ENCODE results near the gene RNF151. TPM values are rescaled to one million over a fixed set of nuclear protein-coding genes. Genes with fewer than 3 reads are reported as not detected.

Gene RNF151
- total and polyA plus RNA-seq, 10 of the 15 experiments (the other 5 are each of a cell fraction or from before 2014, with no cell fraction given): 0.17 to 0.56 TPM; not detected in 8

DNA sequence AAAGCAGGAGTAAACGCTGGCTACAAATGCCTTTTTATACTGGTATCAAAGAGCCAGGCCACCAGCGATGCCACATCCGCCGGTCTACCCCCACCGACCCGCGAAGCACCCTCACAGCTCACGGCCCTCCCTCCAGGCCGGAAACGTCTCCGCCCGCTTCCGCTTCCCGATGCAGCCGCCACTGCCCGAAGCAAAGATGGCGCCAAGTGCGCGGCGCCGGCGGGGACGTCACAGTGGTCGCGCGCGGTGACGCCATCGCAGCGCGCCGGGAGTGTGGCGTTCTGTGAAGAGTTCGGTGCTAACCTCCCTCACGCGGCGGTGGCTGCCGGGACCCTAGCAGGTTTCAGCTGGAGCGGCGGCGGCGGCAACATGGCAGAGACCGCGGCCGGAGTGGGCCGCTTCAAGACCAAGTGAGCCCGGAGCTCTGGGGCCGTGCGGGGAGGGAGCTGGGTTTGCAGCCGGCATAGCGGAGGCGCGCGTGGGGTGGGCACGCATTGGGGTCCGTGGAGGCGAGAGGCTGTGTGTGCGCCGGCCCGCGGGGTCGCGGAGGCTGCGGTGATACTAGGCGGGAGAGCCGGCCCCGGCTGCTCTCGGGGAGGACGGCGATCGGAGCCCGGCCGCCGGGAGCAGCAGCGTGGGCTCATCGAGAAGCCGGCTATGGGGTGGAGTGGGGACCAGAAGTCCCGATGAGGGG lies 5.3 kb downstream of the RNF151 start, which contains the start of gene TBL3 (continued):
- TF ChIP-seq, protein P1, sequence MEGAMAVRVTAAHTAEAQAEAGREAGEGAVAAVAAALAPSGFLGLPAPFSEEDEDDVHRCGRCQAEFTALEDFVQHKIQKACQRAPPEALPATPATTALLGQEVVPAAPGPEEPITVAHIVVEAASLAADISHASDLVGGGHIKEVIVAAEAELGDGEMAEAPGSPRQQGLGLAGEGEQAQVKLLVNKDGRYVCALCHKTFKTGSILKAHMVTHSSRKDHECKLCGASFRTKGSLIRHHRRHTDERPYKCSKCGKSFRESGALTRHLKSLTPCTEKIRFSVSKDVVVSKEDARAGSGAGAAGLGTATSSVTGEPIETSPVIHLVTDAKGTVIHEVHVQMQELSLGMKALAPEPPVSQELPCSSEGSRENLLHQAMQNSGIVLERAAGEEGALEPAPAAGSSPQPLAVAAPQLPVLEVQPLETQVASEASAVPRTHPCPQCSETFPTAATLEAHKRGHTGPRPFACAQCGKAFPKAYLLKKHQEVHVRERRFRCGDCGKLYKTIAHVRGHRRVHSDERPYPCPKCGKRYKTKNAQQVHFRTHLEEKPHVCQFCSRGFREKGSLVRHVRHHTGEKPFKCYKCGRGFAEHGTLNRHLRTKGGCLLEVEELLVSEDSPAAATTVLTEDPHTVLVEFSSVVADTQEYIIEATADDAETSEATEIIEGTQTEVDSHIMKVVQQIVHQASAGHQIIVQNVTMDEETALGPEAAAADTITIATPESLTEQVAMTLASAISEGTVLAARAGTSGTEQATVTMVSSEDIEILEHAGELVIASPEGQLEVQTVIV (IDR thresholded peaks at IDR 0.05; ENCODE audit: borderline replicate concordance, partially characterized antibody): peak; percentile 79
- TF ChIP-seq PAX5 (IDR thresholded peaks at IDR 0.05; ENCODE audit: borderline replicate concordance, low read depth, low read length) (peak; percentile 41; the same call in 1 of the 2 replicates), SP1 (IDR thresholded peaks at IDR 0.05; ENCODE audit: low read depth, low read length) (peak; percentile 89), JUND (IDR thresholded peaks at IDR 0.05; ENCODE audit: low read depth, low read length) (0 out of 2 replicates have a peak, but pooled peaks have one; percentile 17), ZNF207 (IDR thresholded peaks at IDR 0.05; ENCODE audit: borderline replicate concordance) (peak; percentile 98), TARDBP (IDR thresholded peaks at IDR 0.05; ENCODE audit: borderline replicate concordance) (peak; percentile 98), SIN3A (IDR thresholded peaks at IDR 0.05; ENCODE audit: low read depth, low read length) (peak; percentile 97), TCF12 (IDR thresholded peaks at IDR 0.05; ENCODE audit: low read depth, low read length) (peak; percentile 65; the same call in 1 of the 2 replicates), RCOR1 (conservative IDR thresholded peaks at IDR 0.05; ENCODE audit: low read depth, low read length) (peak; percentile 85; the same call in 1 of the 2 replicates), RELA (IDR thresholded peaks at IDR 0.05; ENCODE audit: borderline replicate concordance, partially characterized antibody) (peak; percentile 96), ZBED1 (IDR thresholded peaks at IDR 0.05; ENCODE audit: borderline replicate concordance) (no peak), CHD1 (IDR thresholded peaks at IDR 0.05; ENCODE audit: low read depth, low read length) (0 out of 2 replicates have a peak, but pooled peaks have one; percentile 73), SUPT20H (IDR thresholded peaks at IDR 0.05; ENCODE audit: borderline replicate concordance, control insufficient read depth, low read depth, low read length) (no peak), GABPA (IDR thresholded peaks at IDR 0.05; ENCODE audit: low read depth) (peak; percentile 95), PAX8 (IDR thresholded peaks at IDR 0.05) (no peak), FOS (IDR thresholded peaks at IDR 0.05; ENCODE audit: borderline replicate concordance, extremely low read depth, insufficient read length) (no peak), SPI1 (IDR thresholded peaks at IDR 0.05; ENCODE audit: borderline replicate concordance, insufficient read depth, low read depth, low read length) (peak; percentile 48; the same call in 1 of the 2 replicates), RB1 (IDR thresholded peaks at IDR 0.05; ENCODE audit: borderline replicate concordance) (peak; percentile 81; the same call in 1 of the 2 replicates), ASH2L (IDR thresholded peaks at IDR 0.05; ENCODE audit: borderline replicate concordance, low read depth) (no peak), SREBF2 (IDR thresholded peaks at IDR 0.05; ENCODE audit: low read length) (peak; percentile 57), SMAD1 (IDR thresholded peaks at IDR 0.05; ENCODE audit: low read depth, partially characterized antibody) (no peak), ZNF24 (IDR thresholded peaks at IDR 0.05) (peak; percentile 39; the same call in 1 of the 2 replicates), ETV6 (conservative IDR thresholded peaks at IDR 0.05 in 1 of 2, IDR thresholded peaks at IDR 0.05 in 1 of 2; ENCODE audit: borderline replicate concordance in 1 of 2, low read depth in 1 of 2) (peak in 1 of 2 experiments; percentile 79; a peak in 1 of 4 replicates), EP300 (IDR thresholded peaks at IDR 0.05; ENCODE audit: borderline replicate concordance in 1 of 2, control insufficient read depth in 1 of 2, low read depth in 2 of 2, low read length in 2 of 2) (peak in 1 of 2 experiments; percentile 49; a peak in 1 of 4 replicates), SMAD5 (IDR thresholded peaks at IDR 0.05; ENCODE audit: low read depth) (peak; percentile 77), SIX5 (IDR thresholded peaks at IDR 0.05; ENCODE audit: low read depth, low read length, severe bottlenecking) (peak; percentile 92), PML (IDR thresholded peaks at IDR 0.05; ENCODE audit: low read length) (peak; percentile 89; the same call in 1 of the 2 replicates), CREM (IDR thresholded peaks at IDR 0.05; ENCODE audit: low read depth) (peak; percentile 100)
- TF ChIP-seq, protein P2, sequence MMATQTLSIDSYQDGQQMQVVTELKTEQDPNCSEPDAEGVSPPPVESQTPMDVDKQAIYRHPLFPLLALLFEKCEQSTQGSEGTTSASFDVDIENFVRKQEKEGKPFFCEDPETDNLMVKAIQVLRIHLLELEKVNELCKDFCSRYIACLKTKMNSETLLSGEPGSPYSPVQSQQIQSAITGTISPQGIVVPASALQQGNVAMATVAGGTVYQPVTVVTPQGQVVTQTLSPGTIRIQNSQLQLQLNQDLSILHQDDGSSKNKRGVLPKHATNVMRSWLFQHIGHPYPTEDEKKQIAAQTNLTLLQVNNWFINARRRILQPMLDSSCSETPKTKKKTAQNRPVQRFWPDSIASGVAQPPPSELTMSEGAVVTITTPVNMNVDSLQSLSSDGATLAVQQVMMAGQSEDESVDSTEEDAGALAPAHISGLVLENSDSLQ (IDR thresholded peaks at IDR 0.05): peak; percentile 50

Measured in GM12878 (cell line).